Measurements from ENCODE around the gene INO80D.
"Not testable (repeated sequence)": the region's sequence is repeated elsewhere in the genome, so short reads cannot be mapped to it uniquely, and the experiment has no call there.

The INO80D gene

DNA sequence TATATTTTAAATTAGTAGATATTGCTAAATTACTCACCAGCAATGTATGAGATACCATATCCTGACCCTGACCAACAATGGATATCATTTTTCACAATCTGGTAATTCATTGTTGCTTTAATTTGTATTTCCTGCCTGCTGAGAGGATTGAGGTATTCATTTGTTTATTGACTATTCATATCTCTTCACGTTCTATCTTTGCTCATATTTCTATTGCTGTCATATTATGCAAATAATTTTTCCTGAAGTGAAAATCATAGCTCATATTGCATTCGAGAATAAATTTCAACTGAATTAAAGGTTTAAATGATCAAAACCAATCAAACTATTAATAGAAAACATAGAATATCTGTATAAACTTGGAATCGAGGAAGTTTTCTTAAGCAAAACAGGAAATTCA, 31.0 kb downstream of the INO80D start:
- TF ChIP-seq, protein P1, sequence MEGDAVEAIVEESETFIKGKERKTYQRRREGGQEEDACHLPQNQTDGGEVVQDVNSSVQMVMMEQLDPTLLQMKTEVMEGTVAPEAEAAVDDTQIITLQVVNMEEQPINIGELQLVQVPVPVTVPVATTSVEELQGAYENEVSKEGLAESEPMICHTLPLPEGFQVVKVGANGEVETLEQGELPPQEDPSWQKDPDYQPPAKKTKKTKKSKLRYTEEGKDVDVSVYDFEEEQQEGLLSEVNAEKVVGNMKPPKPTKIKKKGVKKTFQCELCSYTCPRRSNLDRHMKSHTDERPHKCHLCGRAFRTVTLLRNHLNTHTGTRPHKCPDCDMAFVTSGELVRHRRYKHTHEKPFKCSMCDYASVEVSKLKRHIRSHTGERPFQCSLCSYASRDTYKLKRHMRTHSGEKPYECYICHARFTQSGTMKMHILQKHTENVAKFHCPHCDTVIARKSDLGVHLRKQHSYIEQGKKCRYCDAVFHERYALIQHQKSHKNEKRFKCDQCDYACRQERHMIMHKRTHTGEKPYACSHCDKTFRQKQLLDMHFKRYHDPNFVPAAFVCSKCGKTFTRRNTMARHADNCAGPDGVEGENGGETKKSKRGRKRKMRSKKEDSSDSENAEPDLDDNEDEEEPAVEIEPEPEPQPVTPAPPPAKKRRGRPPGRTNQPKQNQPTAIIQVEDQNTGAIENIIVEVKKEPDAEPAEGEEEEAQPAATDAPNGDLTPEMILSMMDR (IDR thresholded peaks at IDR 0.05; ENCODE audit: low read depth, low read length), result no peak
- H3K4me3 ChIP-seq (ENCODE audit: low read depth, low read length), result no peak overlapping the region
- in situ Hi-C loops (cut with HindIII; ENCODE audit: low sequenced_read_pairs), result no loop called here
- DNase-seq (ENCODE audit: low read depth, low spot score), result no peak

- DNase-seq (ENCODE audit: low read depth, low spot score), result no peak
- no peak overlapping the region for H3K4me3 ChIP-seq (ENCODE audit: low read depth, low read length)
- in situ Hi-C loops (cut with HindIII; ENCODE audit: low sequenced_read_pairs), result no loop called here
- TF ChIP-seq, protein P1 (IDR thresholded peaks at IDR 0.05; ENCODE audit: low read depth, low read length), result no peak
Observed at GRCh38 chr2:206051912-206052311, 34.1 kb downstream of the INO80D start.

DNA sequence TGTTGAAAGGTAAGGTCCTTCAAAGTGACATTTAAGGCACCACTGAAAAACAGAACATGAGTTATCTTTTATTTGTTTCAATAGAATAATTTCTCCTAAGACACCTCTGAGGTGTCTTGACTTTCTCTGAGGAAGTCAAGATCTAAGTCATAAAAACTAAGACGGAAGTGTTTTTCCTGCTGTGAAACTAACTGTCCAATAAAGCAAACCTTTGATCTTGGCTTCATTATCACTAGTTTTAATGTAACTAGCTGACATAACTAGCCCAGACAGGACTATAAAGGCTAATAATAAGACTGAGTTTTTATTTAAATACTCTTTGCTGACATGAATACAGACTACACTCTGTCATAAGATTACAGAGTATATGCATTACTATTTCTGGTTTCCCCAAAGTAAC, 36.6 kb downstream of the INO80D start:
- TF ChIP-seq, protein P1 (IDR thresholded peaks at IDR 0.05; ENCODE audit: low read depth, low read length), result no peak
- no peak overlapping the region for H3K4me3 ChIP-seq (ENCODE audit: low read depth, low read length)
- in situ Hi-C loops (cut with HindIII; ENCODE audit: low sequenced_read_pairs), result no loop called here
- no peak for DNase-seq (ENCODE audit: low read depth, low spot score)

- in situ Hi-C loops (cut with HindIII; ENCODE audit: low sequenced_read_pairs), result no loop called here
- no peak overlapping the region for H3K4me3 ChIP-seq (ENCODE audit: low read depth, low read length)
- no peak for DNase-seq (ENCODE audit: low read depth, low spot score)
- TF ChIP-seq, protein P1 (IDR thresholded peaks at IDR 0.05; ENCODE audit: low read depth, low read length), result no peak
Observed at GRCh38 chr2:206045251-206045650, 40.7 kb downstream of the INO80D start.

DNA sequence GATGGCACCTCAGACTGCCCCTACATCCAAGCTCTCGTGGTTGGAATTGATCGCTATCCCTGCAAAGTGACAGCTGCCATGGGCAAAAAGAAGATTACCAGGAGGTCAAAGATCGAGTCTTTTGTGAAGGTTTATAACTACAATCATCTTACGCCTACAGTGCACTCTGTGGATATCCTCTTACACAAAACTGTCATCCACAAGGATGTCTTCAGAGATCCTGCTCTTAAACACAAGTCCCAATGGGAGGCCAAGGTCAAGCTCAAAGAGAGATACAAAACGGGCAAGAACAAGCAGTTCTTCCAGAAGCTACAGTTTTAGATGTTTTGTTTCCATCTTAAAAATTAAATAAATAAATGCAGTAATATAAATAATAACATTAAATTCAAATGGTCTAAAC, 45.4 kb downstream of the INO80D start:
- in situ Hi-C loops (cut with HindIII; ENCODE audit: low sequenced_read_pairs), result no loop called here
- TF ChIP-seq, protein P1 (IDR thresholded peaks at IDR 0.05; ENCODE audit: low read depth, low read length), result no peak
- no peak for DNase-seq (ENCODE audit: low read depth, low spot score)
- H3K4me3 ChIP-seq (ENCODE audit: low read depth, low read length), result no peak overlapping the region

DNA sequence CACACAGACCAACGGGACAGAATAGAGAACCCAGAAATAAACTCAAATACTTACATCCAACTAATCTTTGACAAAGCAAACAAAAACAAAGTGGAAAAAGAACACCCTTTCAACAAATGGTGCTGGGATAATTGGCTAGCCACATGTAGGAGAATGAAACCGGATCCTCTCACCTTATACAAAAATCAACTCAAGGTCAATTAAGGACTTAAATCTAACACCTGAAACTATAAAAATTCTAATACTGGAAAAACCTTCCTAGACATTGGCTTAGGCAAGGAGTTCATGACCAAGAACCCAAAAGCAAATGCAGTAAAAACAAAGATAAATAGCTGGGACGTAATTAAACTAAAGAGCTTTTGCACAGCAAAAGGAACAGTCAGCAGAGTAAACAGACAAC, 50.6 kb downstream of the INO80D start:
- DNase-seq (ENCODE audit: low read depth, low spot score); in situ Hi-C loops (cut with HindIII; ENCODE audit: low sequenced_read_pairs); H3K4me3 ChIP-seq (ENCODE audit: low read depth, low read length): not testable (repeated sequence)

- in situ Hi-C loops (cut with HindIII; ENCODE audit: low sequenced_read_pairs); DNase-seq (ENCODE audit: low read depth, low spot score); H3K4me3 ChIP-seq (ENCODE audit: low read depth, low read length): not testable (repeated sequence)
Observed at GRCh38 chr2:206033452-206033851, 52.5 kb downstream of the INO80D start.

- H3K4me3 ChIP-seq (ENCODE audit: low read depth, low read length), result no peak overlapping the region
- in situ Hi-C loops (cut with HindIII; ENCODE audit: low sequenced_read_pairs), result no loop called here
- no peak for DNase-seq (ENCODE audit: low read depth, low spot score)
- TF ChIP-seq, protein P1 (IDR thresholded peaks at IDR 0.05; ENCODE audit: low read depth, low read length), result no peak
Observed at GRCh38 chr2:206031950-206032567, 53.9 kb downstream of the INO80D start.
